Heart left ventricle (tissue), 13 donors: ENCODE results near the gene CCDC197.

Source experiments
- POLR2A ChIP-seq, 2 donors: fragments of 450-650 bp; IDR thresholded peaks; one replicate each; pipeline ENCODE4 v1.6.1; 2017; ENCODE audit warnings: antibody characterized with exemption in 2 of 2, mild to moderate bottlenecking in 2 of 2, moderate library complexity in 2 of 2
- TF ChIP-seq, protein P1 (sequence below), 12 donors: fragments of 200-600 bp; sonication (generic) in 4 of 12; IDR thresholded peaks; one replicate each; pipeline versions ENCODE4 v1.5.0 to v1.8.0; 2018 to 2022; ENCODE audit warnings: antibody characterized with exemption in 12 of 12, mild to moderate bottlenecking in 5 of 12
- donor health status: ischemic (EF 13 %, LVEDD 7.1; RV severe dilation, severe dysfunction).
- donor health status: DM: no; HTN: yes; CAD: no.
- donor health status: DM: no; HTN: no; CAD: no.
- donor health status: ischemic (EF 25% LVEDD 6.9; RV normal size, moderate dysfunction).
- donor health status: ischemic (EF 25% LVEDD 5.7; RV mildly dilated, moderate dysfunction).
- donor health status: ischemic (EF 35%, LVEDD 5.7; RV mildly dilated, moderate dysfunction).
- donor health status: nonischemic (EF 11% LVEDD 7.7; RV severe dilation, severe dysfunction).
- donor health status: DM: yes; HTN: yes; CAD: no.
- donor health status: PGD.
- donor health status: ischemic (EF 29% LVEDD 5.4; RV normal size, mild dysfunction).
- donor health status: nonischemic (EF 23%, LVEDD 6.1; RV moderate dilation, normal function).

GRCh38 chr14:93977790-93978581 is 19.1 kb upstream of the CCDC197 start:
- TF ChIP-seq, protein P1, sequence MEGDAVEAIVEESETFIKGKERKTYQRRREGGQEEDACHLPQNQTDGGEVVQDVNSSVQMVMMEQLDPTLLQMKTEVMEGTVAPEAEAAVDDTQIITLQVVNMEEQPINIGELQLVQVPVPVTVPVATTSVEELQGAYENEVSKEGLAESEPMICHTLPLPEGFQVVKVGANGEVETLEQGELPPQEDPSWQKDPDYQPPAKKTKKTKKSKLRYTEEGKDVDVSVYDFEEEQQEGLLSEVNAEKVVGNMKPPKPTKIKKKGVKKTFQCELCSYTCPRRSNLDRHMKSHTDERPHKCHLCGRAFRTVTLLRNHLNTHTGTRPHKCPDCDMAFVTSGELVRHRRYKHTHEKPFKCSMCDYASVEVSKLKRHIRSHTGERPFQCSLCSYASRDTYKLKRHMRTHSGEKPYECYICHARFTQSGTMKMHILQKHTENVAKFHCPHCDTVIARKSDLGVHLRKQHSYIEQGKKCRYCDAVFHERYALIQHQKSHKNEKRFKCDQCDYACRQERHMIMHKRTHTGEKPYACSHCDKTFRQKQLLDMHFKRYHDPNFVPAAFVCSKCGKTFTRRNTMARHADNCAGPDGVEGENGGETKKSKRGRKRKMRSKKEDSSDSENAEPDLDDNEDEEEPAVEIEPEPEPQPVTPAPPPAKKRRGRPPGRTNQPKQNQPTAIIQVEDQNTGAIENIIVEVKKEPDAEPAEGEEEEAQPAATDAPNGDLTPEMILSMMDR (IDR thresholded peaks at IDR 0.05) = no peak
- TF ChIP-seq POLR2A (IDR thresholded peaks at IDR 0.05) = no peak
